A549 (cell line): ENCODE results near the gene ARHGAP26. TPM values are rescaled to one million over a fixed set of nuclear protein-coding genes. Genes with fewer than 3 reads are reported as not detected.

ENCODE experiments used
- ATAC-seq, 2 experiments: fragments of 200-7000 bp in 1 of 2; fragments of >200 bp in 1 of 2; cut with Nextera tagmentation in 1 of 2; cut with Tn5 transposase in 1 of 2; 3 replicates each; pipeline versions ENCODE4 v1.8.0 to v1.9.1; 2018 to 2020; ENCODE audit warnings: mild to moderate bottlenecking in 1 of 2, moderate library complexity in 1 of 2
- CTCF ChIA-PET: fragments of 300-600 bp; sonication (Branson Sonifier 250); formaldehyde crosslinking; extraction: SDS; loops from one replicate; lab custom pipeline; 2021; ENCODE audit warnings: antibody characterized with exemption, inconsistent platforms; lab: Yijun Ruan, JAX
- POLR2A ChIA-PET: fragments of 350-600 bp; formaldehyde crosslinking; extraction: SDS; loops from one replicate; lab custom pipeline; 2021; ENCODE audit warnings: antibody characterized with exemption, inconsistent platforms; lab: Yijun Ruan, JAX
- DNase-seq, 2 experiments: peaks; one replicate each; pipeline versions ENCODE4 v3.0.0 to v3.0.0-alpha.2; 2011 to 2016; ENCODE audit warnings: low read depth in 1 of 2, low spot score in 1 of 2
- FAIRE-seq: peaks from 2 replicates; lab custom pipeline; 2011; peaks lifted over from hg19 to GRCh38; lab: Jason Lieb, UNC
- H3K27ac ChIP-seq, 2 experiments: fragments of >200 bp; sonication (Bioruptor Twin); formaldehyde crosslinking; 3 replicates each; pipeline ENCODE4 v1.5.1; 2016 to 2017
- H3K4me1 ChIP-seq: fragments of >200 bp; sonication (Bioruptor Twin); formaldehyde crosslinking; 3 replicates; pipeline ENCODE4 v1.6.1; 2016
- H3K4me2 ChIP-seq: fragments of >200 bp; sonication (Bioruptor Twin); formaldehyde crosslinking; 3 replicates; pipeline ENCODE4 v1.6.1; 2016
- H3K4me3 ChIP-seq: fragments of >200 bp; sonication (Bioruptor Twin); formaldehyde crosslinking; 3 replicates; pipeline ENCODE4 v1.5.1; 2016
- H3K9me3 ChIP-seq: fragments of >200 bp; sonication (Bioruptor Twin); formaldehyde crosslinking; 3 replicates; pipeline ENCODE4 v1.6.1; 2016
- CBX2 ChIP-seq: fragments of 200-600 bp; sonication (generic); IDR thresholded peaks from 2 replicates; pipeline ENCODE4 v1.6.1; 2016; ENCODE audit warnings: low read depth, mild to moderate bottlenecking, borderline replicate concordance
- CEBPB ChIP-seq, 2 experiments: fragments of >200 bp in 1 of 2; sonication (Bioruptor Twin) in 1 of 2; formaldehyde crosslinking in 1 of 2; IDR thresholded peaks; 2 replicates each; pipeline ENCODE4 v1.6.1; 2012 to 2016
- CTCF ChIP-seq: fragments of >200 bp; sonication (Bioruptor Twin); formaldehyde crosslinking; IDR thresholded peaks from 3 replicates; pipeline ENCODE4 v1.5.1; 2016
- EHMT2 ChIP-seq: fragments of 200-600 bp; sonication (generic); IDR thresholded peaks from 2 replicates; pipeline ENCODE4 v1.6.1; 2016; ENCODE audit warnings: antibody characterized with exemption, low read depth, mild to moderate bottlenecking, moderate library complexity
- FOSB ChIP-seq: fragments of 250-450 bp; sonication (Bioruptor Pico); IDR thresholded peaks from 2 replicates; pipeline ENCODE4 v1.5.0; 2020; ENCODE audit warnings: mild to moderate bottlenecking, moderate library complexity
- FOXS1 ChIP-seq: fragments of 250-450 bp; sonication (Bioruptor Pico); IDR thresholded peaks from 2 replicates; pipeline ENCODE4 v1.5.0; 2020; ENCODE audit warnings: mild to moderate bottlenecking, moderate library complexity
- GATA3 ChIP-seq: IDR thresholded peaks from 2 replicates; pipeline ENCODE4 v1.6.1; 2012; ENCODE audit warnings: borderline replicate concordance
- HDAC2 ChIP-seq: fragments of 200-600 bp; sonication (generic); IDR thresholded peaks from 2 replicates; pipeline ENCODE4 v1.6.1; 2016
- HOXB5 ChIP-seq: fragments of 250-450 bp; sonication (Bioruptor Pico); IDR thresholded peaks from 2 replicates; pipeline ENCODE4 v1.5.0; 2020; ENCODE audit warnings: mild to moderate bottlenecking, moderate library complexity
- JUNB ChIP-seq: fragments of >200 bp; sonication (Bioruptor Twin); formaldehyde crosslinking; IDR thresholded peaks from 2 replicates; pipeline ENCODE4 v1.6.1; 2016
- KDM1A ChIP-seq: fragments of 200-600 bp; sonication (generic); IDR thresholded peaks from 2 replicates; pipeline ENCODE4 v1.6.1; 2016; ENCODE audit warnings: low read depth, mild to moderate bottlenecking
- KDM5A ChIP-seq: fragments of 200-600 bp; sonication (generic); IDR thresholded peaks from 2 replicates; pipeline ENCODE4 v1.6.1; 2016; ENCODE audit warnings: antibody characterized with exemption, mild to moderate bottlenecking
- MAFK ChIP-seq: fragments of 450-650 bp; IDR thresholded peaks from 2 replicates; pipeline ENCODE4 v1.6.1; 2014; ENCODE audit not compliant: partially characterized antibody
- MAX ChIP-seq: IDR thresholded peaks from 2 replicates; pipeline ENCODE4 v1.6.1; 2012
- NFE2L2 ChIP-seq: fragments of 150-350 bp; conservative IDR thresholded peaks from 2 replicates; pipeline ENCODE4 v1.6.1; 2014; ENCODE audit warnings: low read length
- NR3C1 ChIP-seq: fragments of >200 bp; sonication (Bioruptor Twin); formaldehyde crosslinking; IDR thresholded peaks from 3 replicates; pipeline ENCODE4 v1.6.1; 2017
- PHF8 ChIP-seq: fragments of 200-600 bp; sonication (generic); IDR thresholded peaks from 2 replicates; pipeline ENCODE4 v1.6.1; 2016; ENCODE audit warnings: low read depth, mild to moderate bottlenecking, antibody characterized with exemption, moderate library complexity, borderline replicate concordance
- POLR2AphosphoS2 ChIP-seq: conservative IDR thresholded peaks from 2 replicates; pipeline ENCODE4 v1.6.1; 2012; ENCODE audit warnings: low read length, improper control_type of control experiment, inconsistent platforms
- RAD21 ChIP-seq, 2 experiments: fragments of >200 bp in 1 of 2; sonication (Bioruptor Twin) in 1 of 2; formaldehyde crosslinking in 1 of 2; IDR thresholded peaks in 1 of 2; conservative IDR thresholded peaks in 1 of 2; 2 replicates in 1 of 2; 3 replicates in 1 of 2; pipeline ENCODE4 v1.6.1; 2012 to 2018; ENCODE audit warnings: inconsistent platforms in 1 of 2
- RARB ChIP-seq: fragments of 250-450 bp; sonication (Bioruptor Pico); IDR thresholded peaks from 2 replicates; pipeline ENCODE4 v1.8.0; 2021; ENCODE audit warnings: mild to moderate bottlenecking, moderate library complexity
- RCOR1 ChIP-seq: fragments of 150-350 bp; IDR thresholded peaks from 2 replicates; pipeline ENCODE4 v1.6.1; 2014; ENCODE audit warnings: antibody characterized with exemption, low read length, low read depth
- RFX5 ChIP-seq: fragments of 450-650 bp; IDR thresholded peaks from 2 replicates; pipeline ENCODE4 v1.7.1; 2014; ENCODE audit warnings: antibody characterized with exemption, mild to moderate bottlenecking, moderate library complexity
- ZFP36 ChIP-seq: fragments of 450-650 bp; IDR thresholded peaks from 2 replicates; pipeline ENCODE4 v1.6.1; 2014; ENCODE audit warnings: borderline replicate concordance; ENCODE audit not compliant: partially characterized antibody
- ZSCAN20 ChIP-seq: fragments of 250-450 bp; sonication (Bioruptor Pico); IDR thresholded peaks from 2 replicates; pipeline ENCODE4 v1.8.0; 2022; ENCODE audit warnings: mild to moderate bottlenecking, moderate library complexity
- WGBS: methylation state at CpG from one replicate; pipeline ENCODE4 v1.1.6; 2017; ENCODE audit errors: missing lambda C conversion rate; 5-methylcytosine and 5-hydroxymethylcytosine counted together
- polyA plus RNA-seq, 4 experiments: library from polyadenylated mRNA; depleted of rRNA in 3 of 4; stranded (reverse); fragments of >200 nt; fragmentation: RNase III in 1 of 4; extraction: RNeasy Plus Mini Kit Qiagen cat#74134 plus additional on column Dnase treatment in 1 of 4; gene quantifications; 2 replicates in 3 of 4; 3 replicates in 1 of 4; pipeline ENCODE4 v1.2.3, GENCODE V29; 2011 to 2017
- TF ChIP-seq, protein P1 (sequence below): fragments of >200 bp; sonication (Bioruptor Twin); formaldehyde crosslinking; IDR thresholded peaks from 2 replicates; pipeline ENCODE4 v1.6.1; 2016

ARHGAP26 gene
- polyA plus RNA-seq, 2 of the 4 experiments (the other 2 are of a cell fraction), result 6.6 to 19.1 TPM

- Histone ChIP-seq H3K4me3 (no peak overlapping the region), H3K9me3 (no peaks in the 10 kb centered on the region), H3K4me1 (peaks cover 10% of the 10 kb centered on the region; the same call in 1 of the 3 replicates), H3K27ac (peak overlapping the region in 1 of 2 experiments; percentile 55; a peak in 1 of 6 replicates), H3K4me2 (no peak overlapping the region; the same call in 2 of the 3 replicates)
- TF ChIP-seq CBX2 (no peak), NR3C1 (no peak), HOXB5 (CRISPR knock-in tag) (no peak), RAD21 (conservative IDR thresholded peaks at IDR 0.05 in 1 of 2, IDR thresholded peaks at IDR 0.05 in 1 of 2) (no peak), HDAC2 (no peak), RFX5 (no peak), RCOR1 (no peak), ZFP36 (no peak), PHF8 (no peak), EHMT2 (no peak)
- TF ChIP-seq, protein P1, sequence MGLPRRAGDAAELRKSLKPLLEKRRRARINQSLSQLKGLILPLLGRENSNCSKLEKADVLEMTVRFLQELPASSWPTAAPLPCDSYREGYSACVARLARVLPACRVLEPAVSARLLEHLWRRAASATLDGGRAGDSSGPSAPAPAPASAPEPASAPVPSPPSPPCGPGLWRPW, result no peak
- FAIRE-seq (no peak), DNase-seq (peak in 1 of 2 experiments; percentile 17), ATAC-seq (peak in 1 of 2 experiments; percentile 31; a peak in 3 of 6 replicates)
- WGBS, result 55% methylated on average over 3 of the region's 3 CpGs
- ChIA-PET POLR2A (interaction anchor here (1.2 kb wide), 1 partner anchor 17 kb away, joined by 4 read pairs; the partner anchor contains the start of gene ARHGAP26), CTCF (interaction anchor here (0.7 to 23.4 kb wide), 10 partner anchors 8 to 168 kb away, joined by 3 to 473 read pairs (median 11); partner anchors contain the start of gene ARHGAP26)
Observed at GRCh38 chr5:142753116-142753631, 17.0 kb upstream of the ARHGAP26 start.

DNA sequence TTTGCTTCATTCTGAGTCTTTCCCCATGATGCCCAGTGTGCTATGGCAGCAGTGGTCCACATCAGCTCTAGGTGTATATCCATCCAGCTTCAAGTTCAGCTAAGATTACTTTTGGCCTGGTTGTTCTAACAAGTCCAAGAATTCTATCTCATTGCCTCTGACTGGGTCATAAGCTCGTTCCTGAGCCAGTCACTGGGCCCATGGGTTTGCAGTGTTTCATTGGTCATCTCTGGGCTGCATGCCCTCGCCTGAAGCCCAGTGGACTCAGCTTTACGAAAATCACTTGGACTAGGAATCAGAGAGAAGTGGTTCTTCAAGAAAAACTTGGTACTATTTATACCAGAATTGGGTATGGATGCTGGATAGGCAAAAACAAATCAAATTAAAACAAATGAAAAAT is 16.1 kb upstream of the ARHGAP26 start:
- DNase-seq (no peak), ATAC-seq (no peak)
- POLR2A ChIA-PET, result interaction anchor here (1.2 kb wide), 1 partner anchor 16 kb away, joined by 4 read pairs; the partner anchor contains the start of gene ARHGAP26
- TF ChIP-seq GATA3 (no peak), HDAC2 (no peak), RFX5 (no peak), KDM1A (no peak), KDM5A (no peak), FOSB (CRISPR knock-in tag) (no peak), HOXB5 (CRISPR knock-in tag) (no peak), JUNB (no peak), ZFP36 (no peak), MAFK (no peak), PHF8 (no peak), POLR2AphosphoS2 (no peak), RARB (CRISPR knock-in tag) (no peak), NFE2L2 (no peak)
- TF ChIP-seq, all 56 proteins: peak for 0
- Histone ChIP-seq H3K4me3 (no peak overlapping the region), H3K9me3 (no peaks in the 10 kb centered on the region), H3K4me2 (no peak overlapping the region), H3K27ac (peak overlapping the region in 1 of 2 experiments; percentile 55; a peak in 1 of 6 replicates), H3K4me1 (peaks cover 10% of the 10 kb centered on the region; the same call in 1 of the 3 replicates)
- FAIRE-seq, result no peak
- CTCF ChIA-PET, result interaction anchor here (0.7 to 23.4 kb wide), 11 partner anchors 9 to 168 kb away, joined by 3 to 473 read pairs (median 10); partner anchors contain the start of gene ARHGAP26
- 78% methylated on average over 3 of the region's 3 CpGs for WGBS

GRCh38 chr5:142756576-142756975 is 13.6 kb upstream of the ARHGAP26 start:
- TF ChIP-seq CEBPB (IDR thresholded peaks at IDR 0.05) (no peak), EHMT2 (no peak), FOXS1 (CRISPR knock-in tag) (no peak), ZSCAN20 (CRISPR knock-in tag) (no peak), CTCF (no peak), MAX (no peak)
- no peak overlapping the region for H3K27ac ChIP-seq
- H3K9me3 ChIP-seq, result no peaks in the 10 kb centered on the region
- WGBS, result 59% methylated on average over 3 of the region's 3 CpGs
- peaks cover 10% of the 10 kb centered on the region; the same call in 1 of the 3 replicates for H3K4me1 ChIP-seq
- DNase-seq (no peak), ATAC-seq (no peak), FAIRE-seq (no peak)
- POLR2A ChIA-PET, result no interaction called here
- H3K4me2 ChIP-seq, result no peak overlapping the region
- H3K4me3 ChIP-seq, result no peak overlapping the region
- CTCF ChIA-PET, result interaction anchor here (1.2 to 23.4 kb wide), 3 partner anchors 8 to 119 kb away, joined by 5 to 473 read pairs (median 16); partner anchors contain the start of gene ARHGAP26
